B cell (primary cell): ENCODE measurements around the gene SEL1L. TPM values are rescaled to one million over a fixed set of nuclear protein-coding genes. Genes with fewer than 3 reads are reported as not detected.

Experiments used
- ATAC-seq: fragments of 200-7000 bp; cut with Tn5 transposase; one replicate; pipeline ENCODE4 v1.10.0; 2021; ENCODE audit warnings: low read depth, mild to moderate bottlenecking, moderate number of reproducible peaks, moderate library complexity
- CTCF ChIA-PET: fragments of 350-600 bp; sonication (Branson Sonifier 250); formaldehyde crosslinking; loops from one replicate; lab custom pipeline; 2021; ENCODE audit warnings: antibody characterized with exemption, inconsistent platforms; lab: Charles Lee
- POLR2A ChIA-PET: fragments of 350-600 bp; sonication (Branson Sonifier 250); formaldehyde crosslinking; loops from one replicate; lab custom pipeline; 2021; ENCODE audit warnings: antibody characterized with exemption; lab: Charles Lee
- DNase-seq: peaks from one replicate; pipeline ENCODE4 v3.0.0; 2013
- H2AFZ ChIP-seq: 2 replicates; pipeline ENCODE4 v1.6.1; 2012; ENCODE audit warnings: mild to moderate bottlenecking, low read depth, low read length; ENCODE audit not compliant: insufficient read depth, poor library complexity, severe bottlenecking
- H3K27ac ChIP-seq, 2 donors: 1 replicate in 1 of 2; 2 replicates in 1 of 2; pipeline ENCODE4 v1.5.1; 2012 to 2013; ENCODE audit warnings: low read length in 2 of 2, mild to moderate bottlenecking in 2 of 2, moderate library complexity in 1 of 2
- H3K27me3 ChIP-seq, 4 experiments: fragments of 200-600 bp in 1 of 4; sonication (generic) in 1 of 4; replicated peaks in 1 of 4; 1 replicate in 2 of 4; 2 replicates in 2 of 4; pipeline versions ENCODE4 v1.6.1 to v1.7.0; 2013 to 2016; ENCODE audit warnings: low read length in 3 of 4, mild to moderate bottlenecking in 2 of 4, mixed read lengths in 1 of 4, moderate library complexity in 1 of 4; ENCODE audit not compliant: insufficient read depth in 4 of 4, control insufficient read depth in 3 of 4; ENCODE audit errors: control extremely low read depth in 1 of 4
- H3K36me3 ChIP-seq, 2 experiments: replicated peaks in 1 of 2; 1 replicate in 1 of 2; 2 replicates in 1 of 2; pipeline versions ENCODE4 v1.6.1 to v1.7.1; 2013; ENCODE audit warnings: low read length in 1 of 2; ENCODE audit not compliant: insufficient read depth in 2 of 2, control insufficient read depth in 1 of 2; ENCODE audit errors: control extremely low read depth in 1 of 2, extremely low read depth in 1 of 2
- H3K4me1 ChIP-seq, 2 donors: fragments of 200-600 bp in 1 of 2; sonication (generic) in 1 of 2; 1 replicate in 1 of 2; 2 replicates in 1 of 2; pipeline versions ENCODE4 v1.5.1 to v1.6.1; 2013 to 2017; ENCODE audit warnings: low read length in 2 of 2; ENCODE audit not compliant: control insufficient read depth in 2 of 2, insufficient read depth in 2 of 2
- H3K4me2 ChIP-seq: replicated peaks from 2 replicates; pipeline ENCODE3; 2012; ENCODE audit warnings: mild to moderate bottlenecking, low read depth, low read length; ENCODE audit not compliant: poor library complexity, severe bottlenecking
- H3K4me3 ChIP-seq, 5 experiments: fragments of 200-600 bp in 1 of 5; sonication (generic) in 1 of 5; 1 replicate in 3 of 5; 2 replicates in 2 of 5; pipeline versions ENCODE4 v1.5.1 to v1.7.0; 2011 to 2016; ENCODE audit warnings: low read length in 4 of 5, mild to moderate bottlenecking in 4 of 5, low read depth in 2 of 5, control low read depth in 1 of 5, moderate library complexity in 1 of 5; ENCODE audit not compliant: insufficient read depth in 1 of 5; ENCODE audit errors: control extremely low read depth in 1 of 5, extremely low read depth in 1 of 5
- H3K79me2 ChIP-seq: fragments of 200-600 bp; sonication (generic); one replicate; pipeline ENCODE4 v1.6.0; 2016; ENCODE audit warnings: low read length; ENCODE audit not compliant: control insufficient read depth, insufficient read depth
- H3K9ac ChIP-seq: fragments of 200-600 bp; sonication (generic); 2 replicates; pipeline ENCODE4 v1.6.1; 2017; ENCODE audit warnings: mild to moderate bottlenecking, low read length, moderate library complexity
- H3K9me3 ChIP-seq, 3 donors: one replicate each; pipeline versions ENCODE4 v1.6.1 to v1.7.1; 2013; ENCODE audit warnings: low read length in 2 of 3; ENCODE audit not compliant: control insufficient read depth in 2 of 3, insufficient read depth in 1 of 3; ENCODE audit errors: control extremely low read depth in 1 of 3
- H4K20me1 ChIP-seq: 2 replicates; pipeline ENCODE4 v1.6.0; 2012; ENCODE audit warnings: mild to moderate bottlenecking, low read length; ENCODE audit not compliant: insufficient read depth, control insufficient read depth, poor library complexity, severe bottlenecking
- H3K27ac Mint-ChIP-seq: one replicate; pipeline ENCODE4 v1.8.0; 2021; ENCODE audit warnings: mixed read lengths
- H3K27me3 Mint-ChIP-seq: one replicate; pipeline ENCODE4 v1.8.0; 2021; ENCODE audit warnings: mixed read lengths
- H3K4me1 Mint-ChIP-seq: one replicate; pipeline ENCODE4 v1.8.0; 2021; ENCODE audit warnings: mixed read lengths
- H3K4me3 Mint-ChIP-seq: one replicate; pipeline ENCODE4 v1.8.0; 2021; ENCODE audit warnings: mixed read lengths
- H3K9me3 Mint-ChIP-seq: one replicate; pipeline ENCODE4 v1.8.0; 2022; ENCODE audit warnings: mixed read lengths; ENCODE audit not compliant: insufficient read depth
- EZH2 ChIP-seq: IDR thresholded peaks from 2 replicates; pipeline ENCODE4 v1.6.1; 2012; ENCODE audit warnings: borderline replicate concordance, low read depth, mild to moderate bottlenecking, moderate library complexity, low read length; ENCODE audit not compliant: insufficient read depth, poor library complexity, severe bottlenecking
- WGBS: methylation state at CpG from one replicate; pipeline ENCODE4 v1.1.5; 2013; ENCODE audit warnings: missing lambda C conversion rate; ENCODE audit not compliant: insufficient coverage; 5-methylcytosine and 5-hydroxymethylcytosine counted together
- intact Hi-C: fragments of 100-400 bp; cut with micrococcal nuclease; formaldehyde crosslinking; loops from one replicate; pipeline ENCODE4 v1.10.0; 2022
- polyA plus RNA-seq: library from polyadenylated mRNA; depleted of rRNA; stranded (reverse); fragments of >200 nt; gene quantifications from 2 replicates; pipeline ENCODE4 v1.2.3, GENCODE V29; 2012
- total RNA-seq, 2 donors: library from RNA; stranded (reverse); fragments of 120-200 nt in 1 of 2; gene quantifications; 1 replicate in 1 of 2; 2 replicates in 1 of 2; pipeline versions ENCODE4 v1.2.3 to v1.2.4, GENCODE V29; 2013 to 2022
- TF ChIP-seq, protein P1 (sequence below): fragments of 200-600 bp; IDR thresholded peaks from one replicate; pipeline ENCODE4 v1.8.0; 2022; ENCODE audit warnings: antibody characterized with exemption, mild to moderate bottlenecking

Gene SEL1L
- total and polyA plus RNA-seq, 2 donors (not counting 1 experiment from before 2014, with no cell fraction given): 7.3 to 50.0 TPM

DNA sequence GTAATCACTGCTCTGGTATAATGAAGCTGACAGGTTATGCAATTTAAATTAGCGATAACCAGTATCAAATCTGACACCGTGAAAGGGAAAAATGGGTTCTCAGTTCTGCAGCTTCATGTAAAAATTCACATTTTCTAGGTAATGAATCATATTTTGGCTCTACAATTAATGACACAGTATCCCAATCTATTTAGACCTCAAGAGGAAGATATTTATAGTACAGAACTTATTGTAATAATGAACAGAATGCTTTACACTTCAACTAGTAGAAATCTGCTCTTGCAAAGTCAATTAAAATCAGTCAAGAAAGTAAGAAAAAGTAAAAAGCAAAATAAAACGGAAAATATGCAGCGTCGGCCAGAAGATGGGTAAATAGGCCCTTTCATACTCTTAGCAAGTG, 24.3 kb downstream of the SEL1L start:
- TF ChIP-seq EZH2: no peak
- TF ChIP-seq, protein P1, sequence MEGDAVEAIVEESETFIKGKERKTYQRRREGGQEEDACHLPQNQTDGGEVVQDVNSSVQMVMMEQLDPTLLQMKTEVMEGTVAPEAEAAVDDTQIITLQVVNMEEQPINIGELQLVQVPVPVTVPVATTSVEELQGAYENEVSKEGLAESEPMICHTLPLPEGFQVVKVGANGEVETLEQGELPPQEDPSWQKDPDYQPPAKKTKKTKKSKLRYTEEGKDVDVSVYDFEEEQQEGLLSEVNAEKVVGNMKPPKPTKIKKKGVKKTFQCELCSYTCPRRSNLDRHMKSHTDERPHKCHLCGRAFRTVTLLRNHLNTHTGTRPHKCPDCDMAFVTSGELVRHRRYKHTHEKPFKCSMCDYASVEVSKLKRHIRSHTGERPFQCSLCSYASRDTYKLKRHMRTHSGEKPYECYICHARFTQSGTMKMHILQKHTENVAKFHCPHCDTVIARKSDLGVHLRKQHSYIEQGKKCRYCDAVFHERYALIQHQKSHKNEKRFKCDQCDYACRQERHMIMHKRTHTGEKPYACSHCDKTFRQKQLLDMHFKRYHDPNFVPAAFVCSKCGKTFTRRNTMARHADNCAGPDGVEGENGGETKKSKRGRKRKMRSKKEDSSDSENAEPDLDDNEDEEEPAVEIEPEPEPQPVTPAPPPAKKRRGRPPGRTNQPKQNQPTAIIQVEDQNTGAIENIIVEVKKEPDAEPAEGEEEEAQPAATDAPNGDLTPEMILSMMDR: no peak
- POLR2A ChIA-PET: no interaction called here

DNA sequence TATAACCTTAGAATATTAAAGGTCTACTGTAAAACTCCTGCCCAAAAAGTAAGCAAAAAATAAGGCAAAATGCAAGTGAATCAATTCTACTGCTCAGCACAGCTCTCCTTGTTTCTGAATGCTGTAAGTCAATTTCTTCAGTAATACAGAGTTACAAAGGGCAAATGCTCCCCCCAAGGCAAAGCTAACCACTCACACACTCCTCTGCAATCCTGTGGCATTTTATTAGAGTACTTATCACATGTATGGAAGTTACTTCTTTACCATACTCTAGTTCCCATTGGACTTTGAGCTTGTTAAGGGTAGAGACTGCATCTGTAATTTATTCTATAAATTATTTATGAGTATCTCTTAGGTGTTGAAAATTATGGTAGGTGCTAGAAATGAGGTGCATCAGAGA, 27.2 kb downstream of the SEL1L start:
- H3K27ac Mint-ChIP-seq: no peak overlapping the region
- no peak overlapping the region for H3K27ac ChIP-seq
- no peak overlapping the region for H3K4me2 ChIP-seq
- no peaks in the 10 kb centered on the region for H3K4me1 ChIP-seq
- ChIA-PET POLR2A (no interaction called here), CTCF (no interaction called here)
- DNase-seq (no peak), ATAC-seq (no peak)
- H3K27me3 Mint-ChIP-seq: no peaks in the 10 kb centered on the region
- H4K20me1 ChIP-seq: peaks cover 12% of the 10 kb centered on the region
- H3K9me3 ChIP-seq: no peaks in the 10 kb centered on the region
- peaks cover 5% of the 10 kb centered on the region for H3K4me1 Mint-ChIP-seq
- H3K4me3 Mint-ChIP-seq: no peak overlapping the region
- H3K9me3 Mint-ChIP-seq: no peaks in the 10 kb centered on the region
- no peak overlapping the region for H3K9ac ChIP-seq
- TF ChIP-seq, protein P1: no peak
- no peak for TF ChIP-seq EZH2
- H2AFZ ChIP-seq: no peak overlapping the region
- peaks cover 20 to 59% of the 10 kb centered on the region in 2 experiments for H3K36me3 ChIP-seq
- H3K79me2 ChIP-seq: peaks cover 15% of the 10 kb centered on the region
- no peaks in the 10 kb centered on the region for H3K27me3 ChIP-seq
- no peak overlapping the region for H3K4me3 ChIP-seq
- intact Hi-C loops: no loop called here

More for the DNA sequence above, 24.3 kb downstream of the SEL1L start:
- no peaks in the 10 kb centered on the region for H3K27me3 Mint-ChIP-seq
- DNase-seq: no peak
- Histone ChIP-seq H3K4me1 (no peaks in the 10 kb centered on the region), H4K20me1 (peaks cover 12% of the 10 kb centered on the region), H3K27ac (no peak overlapping the region), H3K36me3 (peaks cover 15 to 47% of the 10 kb centered on the region in 2 experiments), H3K27me3 (no peaks in the 10 kb centered on the region), H2AFZ (no peak overlapping the region), H3K79me2 (peaks cover 15% of the 10 kb centered on the region), H3K9me3 (peaks cover 0 to 7% (median 0%) of the 10 kb centered on the region in 3 donors), H3K4me2 (no peak overlapping the region), H3K4me3 (no peak overlapping the region), H3K9ac (no peak overlapping the region)
- peaks cover 5% of the 10 kb centered on the region for H3K4me1 Mint-ChIP-seq
- no peaks in the 10 kb centered on the region for H3K9me3 Mint-ChIP-seq
- ATAC-seq: no peak
- intact Hi-C loops: no loop called here
- 100% methylated on average over 3 of the region's 5 CpGs for WGBS
- CTCF ChIA-PET: no interaction called here
- no peak overlapping the region for H3K27ac Mint-ChIP-seq
- no peak overlapping the region for H3K4me3 Mint-ChIP-seq
